HepG2 (cell line): Measurements from ENCODE around the gene REEP6. TPM values are rescaled to one million over a fixed set of nuclear protein-coding genes. Genes with fewer than 3 reads are reported as not detected.

Source experiments
- KDM4B ChIP-seq: sonication (generic); formaldehyde crosslinking; IDR thresholded peaks from 2 replicates; pipeline ENCODE4 v1.4.0; 2020; ENCODE audit warnings: missing genetic modification reagents
- KDM5A ChIP-seq: fragments of 200-600 bp; sonication (generic); IDR thresholded peaks from 2 replicates; pipeline ENCODE4 v1.7.0; 2018; ENCODE audit warnings: antibody characterized with exemption, mild to moderate bottlenecking, low read length, borderline replicate concordance
- NCOA2 ChIP-seq: sonication (generic); formaldehyde crosslinking; IDR thresholded peaks from 2 replicates; pipeline ENCODE4 v1.8.0; 2022; ENCODE audit warnings: inconsistent platforms
- NKX3-1 ChIP-seq: sonication (generic); formaldehyde crosslinking; IDR thresholded peaks from 2 replicates; pipeline ENCODE4 v1.5.0; 2020; ENCODE audit warnings: missing genetic modification reagents
- NR0B2 ChIP-seq: sonication (generic); formaldehyde crosslinking; IDR thresholded peaks from 2 replicates; pipeline ENCODE4 v1.4.0; 2020; ENCODE audit warnings: mild to moderate bottlenecking, missing genetic modification reagents
- PAX8 ChIP-seq: sonication (generic); formaldehyde crosslinking; IDR thresholded peaks from 2 replicates; pipeline ENCODE4 v1.8.0; 2022; ENCODE audit warnings: mild to moderate bottlenecking, missing genetic modification reagents, borderline replicate concordance
- TBL1XR1 ChIP-seq: fragments of 150-350 bp; IDR thresholded peaks from 2 replicates; pipeline ENCODE4 v1.6.1; 2014; ENCODE audit warnings: borderline replicate concordance, low read length; ENCODE audit not compliant: partially characterized antibody
- TEAD2 ChIP-seq: sonication (generic); formaldehyde crosslinking; IDR thresholded peaks from 2 replicates; pipeline ENCODE4 v1.9.0; 2021; ENCODE audit warnings: missing genetic modification reagents
- ZNF775 ChIP-seq: sonication (generic); formaldehyde crosslinking; IDR thresholded peaks from 2 replicates; pipeline ENCODE4 v1.4.0; 2020; ENCODE audit warnings: missing genetic modification reagents, mild to moderate bottlenecking, moderate library complexity, borderline replicate concordance
- polyA plus RNA-seq, 8 experiments: library from polyadenylated mRNA; depleted of rRNA in 3 of 8; stranded (reverse) in 7 of 8; unstranded in 1 of 8; fragments of >200 nt; fragmentation: Illumina TruSeq in 4 of 8; extraction: Trizol in 4 of 8; gene quantifications; 2 replicates each; pipeline versions ENCODE4 v1.2.1 to v1.2.3, GENCODE V29; 2011 to 2016; ENCODE audit warnings: low read depth in 4 of 8, missing spikeins in 1 of 8, mixed read lengths in 1 of 8; ENCODE audit not compliant: insufficient read depth in 1 of 8
- total RNA-seq, 5 experiments: library from RNA; depleted of rRNA; stranded (reverse); fragments of >200 nt; fragmentation: Illumina TruSeq; extraction: Trizol; gene quantifications; 2 replicates each; pipeline ENCODE4 v1.2.3, GENCODE V29; 2016; ENCODE audit warnings: low read depth in 1 of 5
- TF ChIP-seq, protein P1 (sequence below): sonication (generic); formaldehyde crosslinking; IDR thresholded peaks from 2 replicates; pipeline ENCODE4 v1.9.0; 2021; ENCODE audit warnings: mild to moderate bottlenecking, missing genetic modification reagents
- TF ChIP-seq, protein P2 (sequence below): IDR thresholded peaks from 2 replicates; pipeline ENCODE4 v1.6.1; 2016
- TF ChIP-seq, protein P3 (sequence below): sonication (generic); formaldehyde crosslinking; IDR thresholded peaks from 2 replicates; pipeline ENCODE4; 2020; ENCODE audit warnings: missing genetic modification reagents, mild to moderate bottlenecking, borderline replicate concordance
- TF ChIP-seq, protein P4 (sequence below): IDR thresholded peaks from 2 replicates; pipeline ENCODE4 v1.6.1; 2016; ENCODE audit warnings: low read depth
- TF ChIP-seq, protein P5 (sequence below): sonication (generic); formaldehyde crosslinking; IDR thresholded peaks from 2 replicates; pipeline ENCODE4 v1.8.1; 2023; ENCODE audit warnings: missing genetic modification reagents, inconsistent platforms, borderline replicate concordance

REEP6 gene
- total and polyA plus RNA-seq, 2 of the 13 experiments (the other 11 are each of a cell fraction or from before 2014, with no cell fraction given), result 10.0 to 28.8 TPM

GRCh38 chr19:1473085-1473851 is 17.7 kb upstream of the REEP6 start (continued):
- TF ChIP-seq, protein P1, sequence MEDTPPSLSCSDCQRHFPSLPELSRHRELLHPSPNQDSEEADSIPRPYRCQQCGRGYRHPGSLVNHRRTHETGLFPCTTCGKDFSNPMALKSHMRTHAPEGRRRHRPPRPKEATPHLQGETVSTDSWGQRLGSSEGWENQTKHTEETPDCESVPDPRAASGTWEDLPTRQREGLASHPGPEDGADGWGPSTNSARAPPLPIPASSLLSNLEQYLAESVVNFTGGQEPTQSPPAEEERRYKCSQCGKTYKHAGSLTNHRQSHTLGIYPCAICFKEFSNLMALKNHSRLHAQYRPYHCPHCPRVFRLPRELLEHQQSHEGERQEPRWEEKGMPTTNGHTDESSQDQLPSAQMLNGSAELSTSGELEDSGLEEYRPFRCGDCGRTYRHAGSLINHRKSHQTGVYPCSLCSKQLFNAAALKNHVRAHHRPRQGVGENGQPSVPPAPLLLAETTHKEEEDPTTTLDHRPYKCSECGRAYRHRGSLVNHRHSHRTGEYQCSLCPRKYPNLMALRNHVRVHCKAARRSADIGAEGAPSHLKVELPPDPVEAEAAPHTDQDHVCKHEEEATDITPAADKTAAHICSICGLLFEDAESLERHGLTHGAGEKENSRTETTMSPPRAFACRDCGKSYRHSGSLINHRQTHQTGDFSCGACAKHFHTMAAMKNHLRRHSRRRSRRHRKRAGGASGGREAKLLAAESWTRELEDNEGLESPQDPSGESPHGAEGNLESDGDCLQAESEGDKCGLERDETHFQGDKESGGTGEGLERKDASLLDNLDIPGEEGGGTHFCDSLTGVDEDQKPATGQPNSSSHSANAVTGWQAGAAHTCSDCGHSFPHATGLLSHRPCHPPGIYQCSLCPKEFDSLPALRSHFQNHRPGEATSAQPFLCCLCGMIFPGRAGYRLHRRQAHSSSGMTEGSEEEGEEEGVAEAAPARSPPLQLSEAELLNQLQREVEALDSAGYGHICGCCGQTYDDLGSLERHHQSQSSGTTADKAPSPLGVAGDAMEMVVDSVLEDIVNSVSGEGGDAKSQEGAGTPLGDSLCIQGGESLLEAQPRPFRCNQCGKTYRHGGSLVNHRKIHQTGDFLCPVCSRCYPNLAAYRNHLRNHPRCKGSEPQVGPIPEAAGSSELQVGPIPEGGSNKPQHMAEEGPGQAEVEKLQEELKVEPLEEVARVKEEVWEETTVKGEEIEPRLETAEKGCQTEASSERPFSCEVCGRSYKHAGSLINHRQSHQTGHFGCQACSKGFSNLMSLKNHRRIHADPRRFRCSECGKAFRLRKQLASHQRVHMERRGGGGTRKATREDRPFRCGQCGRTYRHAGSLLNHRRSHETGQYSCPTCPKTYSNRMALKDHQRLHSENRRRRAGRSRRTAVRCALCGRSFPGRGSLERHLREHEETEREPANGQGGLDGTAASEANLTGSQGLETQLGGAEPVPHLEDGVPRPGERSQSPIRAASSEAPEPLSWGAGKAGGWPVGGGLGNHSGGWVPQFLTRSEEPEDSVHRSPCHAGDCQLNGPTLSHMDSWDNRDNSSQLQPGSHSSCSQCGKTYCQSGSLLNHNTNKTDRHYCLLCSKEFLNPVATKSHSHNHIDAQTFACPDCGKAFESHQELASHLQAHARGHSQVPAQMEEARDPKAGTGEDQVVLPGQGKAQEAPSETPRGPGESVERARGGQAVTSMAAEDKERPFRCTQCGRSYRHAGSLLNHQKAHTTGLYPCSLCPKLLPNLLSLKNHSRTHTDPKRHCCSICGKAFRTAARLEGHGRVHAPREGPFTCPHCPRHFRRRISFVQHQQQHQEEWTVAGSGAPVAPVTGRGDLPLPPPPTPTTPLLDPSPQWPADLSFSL (CRISPR knock-in tag), result no peak
- no peak for TF ChIP-seq PAX8 (CRISPR knock-in tag)
- no peak for TF ChIP-seq NR0B2
- TF ChIP-seq, protein P2, sequence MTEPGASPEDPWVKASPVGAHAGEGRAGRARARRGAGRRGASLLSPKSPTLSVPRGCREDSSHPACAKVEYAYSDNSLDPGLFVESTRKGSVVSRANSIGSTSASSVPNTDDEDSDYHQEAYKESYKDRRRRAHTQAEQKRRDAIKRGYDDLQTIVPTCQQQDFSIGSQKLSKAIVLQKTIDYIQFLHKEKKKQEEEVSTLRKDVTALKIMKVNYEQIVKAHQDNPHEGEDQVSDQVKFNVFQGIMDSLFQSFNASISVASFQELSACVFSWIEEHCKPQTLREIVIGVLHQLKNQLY (CRISPR knock-in tag), result no peak
- no peak for TF ChIP-seq NKX3-1 (CRISPR knock-in tag)
- TF ChIP-seq, protein P3, sequence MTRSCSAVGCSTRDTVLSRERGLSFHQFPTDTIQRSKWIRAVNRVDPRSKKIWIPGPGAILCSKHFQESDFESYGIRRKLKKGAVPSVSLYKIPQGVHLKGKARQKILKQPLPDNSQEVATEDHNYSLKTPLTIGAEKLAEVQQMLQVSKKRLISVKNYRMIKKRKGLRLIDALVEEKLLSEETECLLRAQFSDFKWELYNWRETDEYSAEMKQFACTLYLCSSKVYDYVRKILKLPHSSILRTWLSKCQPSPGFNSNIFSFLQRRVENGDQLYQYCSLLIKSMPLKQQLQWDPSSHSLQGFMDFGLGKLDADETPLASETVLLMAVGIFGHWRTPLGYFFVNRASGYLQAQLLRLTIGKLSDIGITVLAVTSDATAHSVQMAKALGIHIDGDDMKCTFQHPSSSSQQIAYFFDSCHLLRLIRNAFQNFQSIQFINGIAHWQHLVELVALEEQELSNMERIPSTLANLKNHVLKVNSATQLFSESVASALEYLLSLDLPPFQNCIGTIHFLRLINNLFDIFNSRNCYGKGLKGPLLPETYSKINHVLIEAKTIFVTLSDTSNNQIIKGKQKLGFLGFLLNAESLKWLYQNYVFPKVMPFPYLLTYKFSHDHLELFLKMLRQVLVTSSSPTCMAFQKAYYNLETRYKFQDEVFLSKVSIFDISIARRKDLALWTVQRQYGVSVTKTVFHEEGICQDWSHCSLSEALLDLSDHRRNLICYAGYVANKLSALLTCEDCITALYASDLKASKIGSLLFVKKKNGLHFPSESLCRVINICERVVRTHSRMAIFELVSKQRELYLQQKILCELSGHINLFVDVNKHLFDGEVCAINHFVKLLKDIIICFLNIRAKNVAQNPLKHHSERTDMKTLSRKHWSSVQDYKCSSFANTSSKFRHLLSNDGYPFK, result no peak
- TF ChIP-seq TEAD2 (CRISPR knock-in tag), result no peak
- TF ChIP-seq ZNF775 (CRISPR knock-in tag), result no peak
- no peak for TF ChIP-seq KDM4B (CRISPR knock-in tag)
- no peak for TF ChIP-seq TBL1XR1
- no peak for TF ChIP-seq KDM5A
- no peak for TF ChIP-seq NCOA2 (CRISPR knock-in tag)
- TF ChIP-seq, protein P4, sequence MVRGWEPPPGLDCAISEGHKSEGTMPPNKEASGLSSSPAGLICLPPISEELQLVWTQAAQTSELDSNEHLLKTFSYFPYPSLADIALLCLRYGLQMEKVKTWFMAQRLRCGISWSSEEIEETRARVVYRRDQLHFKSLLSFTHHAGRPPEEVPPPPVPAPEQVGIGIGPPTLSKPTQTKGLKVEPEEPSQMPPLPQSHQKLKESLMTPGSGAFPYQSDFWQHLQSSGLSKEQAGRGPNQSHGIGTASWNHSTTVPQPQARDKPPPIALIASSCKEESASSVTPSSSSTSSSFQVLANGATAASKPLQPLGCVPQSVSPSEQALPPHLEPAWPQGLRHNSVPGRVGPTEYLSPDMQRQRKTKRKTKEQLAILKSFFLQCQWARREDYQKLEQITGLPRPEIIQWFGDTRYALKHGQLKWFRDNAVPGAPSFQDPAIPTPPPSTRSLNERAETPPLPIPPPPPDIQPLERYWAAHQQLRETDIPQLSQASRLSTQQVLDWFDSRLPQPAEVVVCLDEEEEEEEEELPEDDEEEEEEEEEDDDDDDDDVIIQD (CRISPR knock-in tag), result no peak
- TF ChIP-seq, protein P5, sequence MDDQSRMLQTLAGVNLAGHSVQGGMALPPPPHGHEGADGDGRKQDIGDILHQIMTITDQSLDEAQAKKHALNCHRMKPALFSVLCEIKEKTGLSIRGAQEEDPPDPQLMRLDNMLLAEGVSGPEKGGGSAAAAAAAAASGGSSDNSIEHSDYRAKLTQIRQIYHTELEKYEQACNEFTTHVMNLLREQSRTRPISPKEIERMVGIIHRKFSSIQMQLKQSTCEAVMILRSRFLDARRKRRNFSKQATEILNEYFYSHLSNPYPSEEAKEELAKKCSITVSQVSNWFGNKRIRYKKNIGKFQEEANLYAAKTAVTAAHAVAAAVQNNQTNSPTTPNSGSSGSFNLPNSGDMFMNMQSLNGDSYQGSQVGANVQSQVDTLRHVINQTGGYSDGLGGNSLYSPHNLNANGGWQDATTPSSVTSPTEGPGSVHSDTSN (CRISPR knock-in tag), result no peak
